Activated CD4-positive, alpha-beta T cell treated with anti-CD3 and anti-CD28 coated beads, Interleukin-2, amount 50 U/mL, for 1 hour (primary cell): ENCODE results near the gene GASK1A.
"Not testable (repeated sequence)": the region's sequence is repeated elsewhere in the genome, so short reads cannot be mapped to it uniquely, and the experiment has no call there.

Experiments
- DNase-seq: peaks from one replicate; pipeline ENCODE4 v3.0.0-alpha.2; 2020

Gene GASK1A

DNA sequence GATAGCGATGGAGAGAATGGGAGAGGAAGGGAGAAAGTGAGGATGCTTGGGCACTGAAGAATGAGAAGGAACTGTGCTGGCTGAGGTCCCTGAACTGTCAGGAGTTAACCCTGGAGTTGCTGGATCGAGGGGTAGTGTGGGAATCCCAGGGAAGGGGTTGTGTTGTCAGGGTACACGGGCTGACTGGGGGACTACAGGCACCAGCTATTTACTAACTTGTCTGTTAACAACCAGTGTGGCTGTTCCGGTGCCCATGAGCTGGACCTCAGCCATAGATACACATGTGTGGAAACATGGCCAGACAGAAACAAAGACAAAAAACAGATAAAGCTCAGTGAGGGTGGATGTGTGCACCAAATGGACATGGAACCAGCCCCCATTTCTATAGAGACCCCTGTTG is 55.1 kb downstream of the GASK1A start:
- DNase-seq = no peak

DNA sequence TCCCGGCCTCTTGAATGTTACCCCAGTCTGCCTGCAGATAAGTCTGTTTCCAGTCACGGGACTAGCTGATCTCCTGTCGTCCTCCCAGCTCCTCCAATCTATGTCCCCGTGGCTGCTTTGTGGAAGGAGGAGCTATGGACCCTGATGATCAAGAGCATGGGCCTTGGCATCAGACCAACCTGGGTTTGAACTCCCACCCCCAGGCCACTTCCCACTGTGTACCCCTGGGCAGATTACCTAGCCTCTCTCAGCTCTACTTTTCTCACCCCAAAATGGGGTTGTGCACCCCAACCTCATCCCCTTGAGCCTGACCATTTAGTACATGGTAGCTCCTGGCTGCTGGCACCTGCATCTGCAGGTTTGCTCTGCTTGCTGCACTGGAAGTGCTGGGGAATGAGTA is 55.8 kb downstream of the GASK1A start:
- DNase-seq = no peak

DNA sequence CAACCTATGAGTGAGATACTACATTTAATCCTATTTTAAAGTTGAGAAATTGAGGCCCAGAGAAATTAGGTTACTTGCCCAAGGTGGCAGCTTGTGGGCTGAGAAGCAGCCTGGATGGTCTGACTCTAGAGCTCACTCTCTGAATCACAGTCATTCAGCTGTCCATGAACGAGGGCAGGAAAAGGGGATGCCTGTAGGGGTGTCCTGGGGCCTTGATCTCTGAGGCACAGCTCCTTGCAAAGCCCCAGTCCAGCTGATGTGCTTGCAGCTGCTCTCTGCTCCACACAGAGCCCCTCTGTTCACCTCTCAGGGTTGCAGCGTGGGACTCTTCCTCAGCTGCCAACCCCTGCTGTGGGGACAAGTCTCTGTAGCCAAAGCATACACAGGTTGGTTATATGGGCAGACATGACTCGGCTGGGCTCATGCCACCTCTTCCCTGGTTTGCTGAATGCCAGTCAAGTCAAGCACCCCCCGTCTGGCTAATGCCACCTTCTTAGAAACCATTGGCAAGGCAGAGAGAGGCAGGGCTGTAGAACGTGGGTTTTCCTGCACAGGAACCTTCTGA is 56.8 kb downstream of the GASK1A start:
- no peak for DNase-seq

DNA sequence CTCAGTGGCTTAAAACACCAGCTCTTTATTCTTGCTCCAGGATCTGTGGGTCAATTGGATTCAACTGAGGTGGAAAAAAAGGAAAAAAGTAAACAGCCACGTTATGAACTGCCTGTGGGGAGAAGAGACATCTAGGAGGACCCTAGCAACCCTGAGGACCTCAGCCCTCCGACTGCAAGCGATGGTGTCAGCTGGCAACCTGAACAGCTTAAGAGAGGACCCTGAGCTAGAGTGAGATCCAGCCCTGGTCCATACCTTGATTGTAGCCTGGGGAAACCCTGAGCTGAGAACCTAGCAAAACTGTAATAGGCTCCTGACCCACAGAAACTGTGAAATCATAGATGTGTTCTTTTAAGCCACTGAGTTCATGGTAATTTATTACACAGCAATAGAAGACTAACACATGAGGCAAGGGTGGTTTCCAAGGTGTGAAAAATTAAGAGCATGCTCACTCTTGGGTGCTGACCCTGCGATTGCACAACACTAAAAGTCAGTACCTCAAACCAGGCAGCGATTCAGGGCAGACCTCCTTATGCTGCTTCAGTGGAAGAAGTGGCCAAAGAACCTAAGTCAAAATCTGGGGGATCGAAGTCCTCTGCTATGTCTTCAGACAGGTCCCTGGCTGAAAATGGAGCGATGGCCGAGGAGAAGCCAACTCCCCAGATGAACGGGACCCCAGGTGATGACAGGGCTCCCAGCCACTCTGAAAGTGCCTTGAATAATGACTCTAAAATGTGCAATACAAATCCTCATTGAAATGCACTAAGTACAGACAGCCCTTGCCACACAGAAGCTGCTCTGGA is 57.7 kb downstream of the GASK1A start:
- DNase-seq = no peak

DNA sequence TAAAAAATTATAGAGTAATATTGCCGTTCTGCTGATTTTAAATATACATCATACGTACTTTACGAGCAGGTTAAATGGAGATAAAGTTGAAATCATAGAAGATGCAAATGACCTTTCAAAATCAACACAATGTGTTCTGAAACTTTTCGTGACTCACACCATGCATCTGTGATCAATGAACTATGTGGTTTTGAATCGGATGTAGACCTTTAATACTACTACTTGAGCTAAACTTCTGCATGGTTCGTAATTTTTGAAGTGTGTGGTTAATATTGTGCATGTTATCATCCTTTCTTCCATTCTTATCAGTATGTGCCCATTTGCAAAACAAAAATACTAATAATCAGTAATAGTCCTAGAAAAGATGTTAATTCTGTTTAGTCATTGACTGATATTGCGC is 58.9 kb downstream of the GASK1A start:
- DNase-seq = no peak

DNA sequence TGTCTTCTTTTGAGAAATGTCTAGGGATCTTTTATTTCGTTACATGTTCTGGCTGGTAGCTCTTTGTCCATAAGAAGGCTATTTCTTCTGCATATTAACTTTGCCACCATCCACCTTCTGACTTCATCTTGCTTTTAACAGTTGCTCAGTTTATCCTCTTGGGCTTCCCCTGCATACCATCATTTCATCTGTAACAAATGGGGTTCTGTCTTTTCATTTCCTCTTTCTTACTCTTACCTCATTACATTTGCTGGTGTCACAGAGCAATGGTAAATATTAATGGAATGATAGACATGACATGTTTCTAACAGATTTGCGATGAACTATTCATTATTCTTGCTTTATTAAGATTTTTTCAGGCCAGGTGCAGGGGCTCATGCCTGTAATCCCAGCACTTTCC is 62.4 kb downstream of the GASK1A start:
- DNase-seq = no peak

DNA sequence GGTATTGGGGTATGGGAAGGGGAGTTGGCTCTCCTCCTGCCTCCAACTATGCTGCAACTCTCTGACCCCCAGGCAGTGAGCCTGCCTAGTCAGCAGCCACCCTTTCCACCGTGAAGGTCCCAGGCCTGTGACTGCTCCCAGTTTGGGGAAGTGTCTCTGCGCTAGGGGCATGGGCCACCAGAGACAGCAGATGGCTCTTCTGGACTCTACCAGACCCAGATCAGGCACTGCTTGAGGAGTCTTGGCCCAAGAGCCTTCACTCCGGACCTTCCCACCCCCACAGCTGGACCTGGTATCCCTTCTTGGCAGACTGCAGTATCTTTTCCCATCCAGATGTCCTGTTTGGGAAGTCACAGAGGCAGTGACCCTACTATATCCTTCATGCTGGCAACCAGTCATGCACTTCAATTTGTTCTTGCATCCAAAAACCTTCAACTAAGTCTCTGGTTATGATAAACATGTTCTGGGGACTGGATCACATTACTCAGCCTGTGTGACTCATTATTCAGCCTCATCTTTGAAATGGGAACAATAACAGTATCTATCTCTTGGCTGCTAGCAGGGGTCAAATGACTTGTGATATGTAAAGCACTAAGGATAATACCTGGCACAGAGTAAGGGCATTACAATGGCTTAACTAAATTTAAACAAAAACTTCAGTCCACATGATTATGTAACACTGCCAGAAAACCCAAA is 64.1 kb downstream of the GASK1A start:
- DNase-seq = no peak

DNA sequence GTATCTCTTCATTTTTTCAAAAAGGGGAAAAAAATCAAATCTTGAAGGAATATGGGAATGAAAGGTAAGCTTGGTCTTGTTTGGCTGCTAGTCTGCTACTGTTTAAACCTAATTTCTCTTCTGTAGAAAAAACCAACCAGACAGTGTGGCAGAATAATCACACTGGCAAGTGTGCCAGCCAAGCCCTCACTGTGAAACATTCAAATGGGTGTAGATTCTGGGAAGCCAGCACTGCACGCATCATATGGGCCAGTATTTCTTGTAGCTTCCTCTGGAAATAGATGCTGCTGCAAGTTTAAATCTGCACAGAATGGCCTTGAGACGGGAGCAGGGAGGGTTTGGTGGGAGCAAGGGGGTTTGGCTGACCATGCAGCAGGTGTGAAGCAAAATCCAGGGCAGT is 64.7 kb downstream of the GASK1A start:
- no peak for DNase-seq

DNA sequence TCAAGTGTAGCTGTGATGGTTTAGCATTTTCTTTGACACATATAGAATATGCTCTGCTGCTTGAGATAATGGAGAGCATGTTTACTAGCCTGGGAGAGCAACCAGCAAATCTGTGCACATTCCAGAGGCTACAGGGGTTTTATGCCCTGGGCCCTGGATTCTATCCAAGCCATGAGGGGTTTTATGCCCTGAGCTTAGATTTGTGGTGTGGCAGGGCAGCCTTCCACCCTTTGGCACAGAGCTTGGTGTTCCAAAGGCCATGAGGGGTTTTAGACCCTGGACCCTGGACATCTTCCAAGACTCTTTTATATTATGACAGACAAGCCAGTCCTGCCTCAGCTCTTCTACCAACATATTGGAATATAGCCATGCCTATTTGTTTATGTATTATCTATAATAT is 66.0 kb downstream of the GASK1A start:
- not testable (repeated sequence) for DNase-seq

DNA sequence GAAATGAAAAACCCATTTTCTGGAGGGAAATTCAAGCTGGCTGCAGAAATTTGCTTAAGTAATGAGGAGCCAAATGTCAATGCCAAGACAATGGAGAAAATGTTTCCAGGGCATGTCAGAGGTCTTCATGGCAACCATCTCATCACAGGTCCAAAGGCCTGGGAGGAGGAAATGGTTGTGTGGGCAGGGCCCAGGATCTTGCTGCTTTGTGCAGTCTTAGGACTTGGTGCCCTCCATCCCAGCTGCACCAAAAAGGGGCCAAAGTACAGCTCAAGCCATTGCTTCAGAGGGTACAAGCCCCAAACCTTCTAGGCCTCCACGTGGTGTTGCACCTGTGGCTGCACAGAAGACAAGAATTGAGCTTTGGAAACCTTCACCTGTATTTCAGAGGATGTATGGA is 67.5 kb downstream of the GASK1A start:
- DNase-seq = no peak

DNA sequence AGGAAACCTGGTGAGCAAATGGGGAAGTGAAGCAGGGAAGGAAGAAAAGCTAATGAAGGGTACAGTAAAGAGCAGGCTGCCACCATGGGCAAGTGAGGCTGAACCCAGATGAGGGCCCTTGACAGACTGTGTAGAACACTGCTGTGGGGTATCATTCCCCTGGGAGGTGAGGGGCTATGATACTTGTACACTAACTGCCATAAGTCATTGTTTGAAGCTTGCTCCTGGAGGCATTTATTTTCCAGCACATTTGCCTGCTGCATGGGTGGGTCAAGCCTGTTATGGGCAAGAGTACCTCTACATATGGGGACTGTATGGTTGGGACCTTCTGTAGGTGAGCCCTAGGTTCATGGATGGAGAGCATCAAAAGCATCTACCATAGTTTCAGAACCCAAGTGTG is 69.4 kb downstream of the GASK1A start:
- no peak for DNase-seq

DNA sequence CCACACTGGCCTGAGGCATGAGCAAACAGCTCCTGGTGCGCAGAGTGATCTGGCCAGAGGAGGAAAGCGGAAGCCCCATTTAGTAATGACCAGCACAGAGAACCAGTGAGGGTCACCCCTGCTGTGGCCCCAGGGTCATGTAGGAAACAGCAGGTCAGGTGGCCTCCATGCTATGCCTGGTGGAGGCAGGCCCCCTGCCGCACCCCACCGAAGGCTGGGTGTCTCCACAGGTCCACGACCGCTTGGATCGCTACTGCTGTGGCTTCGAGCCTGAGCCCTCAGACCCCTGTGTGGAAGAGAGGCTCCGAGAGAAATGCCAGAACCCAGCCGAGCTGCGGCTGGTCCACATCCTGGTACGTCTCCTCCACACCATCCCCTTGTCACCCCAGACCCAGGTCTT is 74.2 kb downstream of the GASK1A start:
- DNase-seq = no peak

DNA sequence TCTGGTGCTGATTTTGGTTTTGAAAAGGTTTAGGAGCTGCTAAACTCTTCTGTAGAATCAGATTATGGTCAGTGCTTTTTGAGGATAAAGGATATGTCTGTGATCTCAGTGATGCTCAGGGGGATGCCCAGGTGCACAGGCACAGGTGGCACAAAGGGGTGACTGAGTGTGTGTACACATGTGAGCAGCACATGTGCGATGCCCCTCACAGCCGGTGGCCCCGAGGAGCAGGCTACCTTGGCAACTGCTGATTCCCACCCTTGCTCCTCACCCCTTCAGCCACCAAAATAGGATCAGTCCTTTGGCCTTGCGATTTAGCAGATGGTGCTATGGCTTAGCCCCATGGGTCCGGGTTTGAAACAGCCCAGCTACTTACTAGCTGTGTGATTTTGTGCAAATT is 75.6 kb downstream of the GASK1A start:
- no peak for DNase-seq

DNA sequence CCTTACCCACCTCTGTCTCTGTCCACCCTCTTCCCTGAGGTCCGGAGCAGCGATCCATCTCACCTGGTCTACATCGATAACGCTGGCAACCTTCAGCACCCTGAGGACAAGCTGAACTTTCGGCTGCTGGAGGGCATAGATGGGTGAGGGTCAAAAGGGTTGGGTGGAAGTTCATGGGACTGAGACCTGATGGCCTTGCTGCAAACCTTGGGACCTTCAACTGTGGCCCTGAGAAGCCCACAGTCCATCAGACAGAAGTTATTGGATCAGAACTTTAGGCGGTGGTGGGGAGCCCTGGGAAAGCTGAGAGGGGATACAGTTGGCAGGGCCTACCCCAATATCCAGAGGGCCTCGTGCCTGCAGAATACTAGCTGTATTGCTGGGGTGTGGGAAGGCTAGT is 76.3 kb downstream of the GASK1A start:
- DNase-seq = no peak

DNA sequence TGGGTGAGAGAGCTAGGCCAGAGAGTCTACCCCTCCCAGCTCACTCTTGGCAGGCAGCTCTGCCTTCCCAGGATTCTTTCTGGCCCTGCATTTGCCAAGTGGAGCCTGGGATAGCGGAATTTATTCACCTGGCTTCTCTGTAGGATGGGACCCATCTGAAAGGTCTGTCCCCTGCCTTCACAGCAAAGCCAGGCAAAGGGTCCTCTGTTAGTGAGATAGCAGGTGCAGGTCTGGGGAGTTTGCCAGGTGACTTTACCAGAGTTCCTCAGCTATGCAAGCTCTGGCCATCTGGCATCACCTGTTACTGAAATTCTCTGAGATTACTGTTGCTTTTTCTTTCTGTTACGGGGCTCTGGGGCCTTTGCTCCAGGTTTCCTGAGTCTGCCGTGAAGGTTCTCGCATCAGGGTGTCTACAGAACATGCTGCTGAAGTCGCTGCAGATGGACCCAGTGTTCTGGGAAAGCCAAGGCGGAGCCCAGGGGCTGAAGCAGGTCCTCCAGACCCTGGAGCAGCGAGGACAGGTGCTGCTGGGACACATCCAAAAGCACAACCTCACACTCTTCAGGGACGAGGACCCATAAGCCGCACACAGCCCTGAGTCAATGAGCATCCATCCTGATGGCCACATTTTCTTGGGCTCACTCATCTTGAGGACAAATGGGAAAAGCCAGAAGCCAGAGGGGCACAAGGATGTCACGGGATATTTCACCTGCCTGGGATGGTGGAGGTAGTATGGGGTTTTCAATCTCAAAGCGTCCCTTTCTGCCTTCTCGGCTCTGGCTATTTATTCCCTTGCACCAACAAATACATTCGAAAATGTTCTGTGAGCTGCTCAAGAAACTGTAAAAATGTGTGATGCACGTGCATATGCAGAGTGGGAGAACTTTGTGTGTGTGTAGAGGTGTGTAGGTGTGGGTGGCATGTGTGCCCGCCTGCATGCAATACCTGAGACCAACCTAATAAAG is 77.0 kb downstream of the GASK1A start:
- DNase-seq = no peak

DNA sequence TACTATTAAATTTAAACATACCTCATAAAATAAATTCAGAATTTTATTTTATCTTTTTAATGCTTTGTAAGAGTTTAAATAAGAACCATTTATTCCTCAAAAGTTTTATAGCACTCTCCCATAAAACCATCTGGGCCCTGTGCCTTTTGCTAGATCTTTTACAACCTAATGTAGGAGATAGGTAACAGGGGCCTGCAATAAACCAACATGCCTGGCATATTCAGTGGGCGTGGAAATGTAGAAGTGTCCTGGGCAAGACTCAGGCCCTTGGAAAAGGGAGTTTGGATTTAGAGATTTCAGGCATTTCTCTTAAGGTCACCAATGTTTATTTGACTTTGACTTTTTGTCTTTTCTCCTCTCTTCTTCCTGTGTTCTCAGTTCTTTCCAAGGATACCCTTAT is 80.3 kb downstream of the GASK1A start:
- no peak for DNase-seq

DNA sequence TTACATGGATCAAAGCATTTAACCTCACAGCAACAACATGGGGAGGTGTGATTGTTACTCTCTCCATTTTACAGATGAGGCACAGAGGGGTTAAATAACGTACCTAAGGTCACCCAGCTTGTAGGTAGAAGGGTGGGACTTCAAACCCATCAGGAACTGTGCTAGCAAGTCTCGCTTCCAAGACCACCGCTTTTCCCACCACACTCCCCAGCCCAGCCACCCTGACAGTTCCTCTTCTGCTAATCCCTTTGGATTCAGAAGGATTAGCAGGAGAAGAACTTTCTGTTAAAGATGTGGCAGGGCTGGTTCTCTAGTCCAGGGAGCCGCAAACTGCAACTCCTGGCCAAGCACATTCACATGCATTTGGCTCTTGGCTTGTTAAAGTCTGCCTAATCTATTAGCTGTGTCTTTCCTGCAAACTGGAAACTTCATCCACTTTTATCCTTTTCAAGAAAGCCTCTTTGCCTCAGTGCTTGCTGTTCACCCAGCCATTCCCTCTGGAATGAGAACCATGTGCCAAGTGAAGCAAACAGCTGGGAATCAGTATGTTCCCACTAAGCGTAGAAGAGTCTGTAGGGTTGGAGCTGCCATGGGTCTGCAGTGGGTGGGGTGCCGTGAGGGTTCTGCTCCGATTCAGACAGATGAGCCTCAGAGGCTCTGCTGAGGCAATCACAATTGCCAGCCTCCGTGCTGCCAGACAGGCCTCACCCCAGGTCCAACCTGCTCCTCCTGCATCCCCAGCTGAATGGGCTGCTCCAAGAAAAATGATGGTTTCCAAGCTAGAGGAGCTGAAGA is 82.2 kb downstream of the GASK1A start:
- no peak for DNase-seq

DNA sequence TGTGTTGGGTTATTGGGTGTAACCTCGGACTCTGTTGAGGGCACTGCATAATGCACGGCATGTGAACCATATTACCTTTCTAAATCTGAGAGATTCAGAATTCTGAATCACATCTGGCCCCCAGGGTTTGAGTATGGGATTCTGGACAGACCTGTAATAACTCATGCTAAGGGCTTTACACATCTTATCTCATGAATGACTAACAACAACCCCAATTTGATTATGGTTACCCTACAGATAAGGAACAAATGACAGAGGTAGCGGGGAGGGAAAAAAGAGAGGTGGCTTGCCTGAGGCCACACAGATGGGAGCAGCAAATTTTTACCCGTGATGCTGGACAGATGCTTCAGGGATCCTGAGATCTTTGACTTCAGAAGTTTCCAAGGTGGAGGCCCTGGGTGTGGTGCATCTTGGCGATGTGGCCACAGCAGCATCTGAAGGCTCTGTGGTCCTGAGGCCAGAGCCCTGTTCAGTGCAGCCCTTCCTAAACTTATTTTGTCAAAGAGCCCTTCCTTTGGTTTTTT is 83.0 kb downstream of the GASK1A start:
- DNase-seq = no peak

DNA sequence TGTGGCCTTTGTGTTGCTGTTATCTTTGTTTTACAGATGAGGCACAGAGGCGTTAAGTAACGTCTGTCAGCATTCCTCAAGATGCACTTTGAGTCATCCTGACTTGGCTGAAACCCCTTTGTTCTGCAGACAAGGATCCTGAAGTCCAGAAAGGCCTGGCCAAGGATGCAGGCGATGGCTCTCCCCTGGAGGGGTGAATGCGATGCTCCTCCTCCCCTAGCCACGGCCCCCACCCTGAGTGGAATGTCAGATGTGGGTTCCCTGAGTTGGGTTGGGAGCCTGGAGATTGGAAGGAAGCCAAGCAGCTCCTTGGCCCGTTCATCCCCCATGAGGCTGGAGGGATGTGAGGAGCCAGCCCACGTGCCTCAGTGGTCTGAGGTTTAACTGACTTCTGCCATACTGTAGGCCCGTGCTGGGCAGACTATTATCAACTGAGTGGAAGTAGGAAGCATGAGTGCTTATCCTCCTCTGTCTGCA is 83.5 kb downstream of the GASK1A start:
- no peak for DNase-seq

DNA sequence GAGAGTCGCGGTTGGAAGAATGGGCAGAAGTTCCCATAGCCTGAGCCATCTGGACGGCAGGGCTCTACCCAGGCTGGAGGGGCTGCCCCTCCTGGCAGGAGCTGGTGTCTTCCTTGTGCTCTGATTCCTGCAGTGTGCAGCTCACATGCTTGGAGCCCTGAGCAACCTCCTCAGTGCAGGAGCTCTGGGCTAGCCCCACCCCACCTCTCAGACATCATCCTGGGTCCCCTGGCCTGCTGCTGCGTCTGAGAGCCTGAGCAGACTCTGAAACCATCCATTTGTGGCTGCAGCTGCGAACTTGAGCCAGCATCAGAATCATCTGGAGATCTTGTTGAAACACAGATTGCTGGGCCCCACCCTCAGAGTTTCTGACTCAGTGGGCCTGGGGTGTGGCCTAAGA is 84.0 kb downstream of the GASK1A start:
- DNase-seq = no peak

DNA sequence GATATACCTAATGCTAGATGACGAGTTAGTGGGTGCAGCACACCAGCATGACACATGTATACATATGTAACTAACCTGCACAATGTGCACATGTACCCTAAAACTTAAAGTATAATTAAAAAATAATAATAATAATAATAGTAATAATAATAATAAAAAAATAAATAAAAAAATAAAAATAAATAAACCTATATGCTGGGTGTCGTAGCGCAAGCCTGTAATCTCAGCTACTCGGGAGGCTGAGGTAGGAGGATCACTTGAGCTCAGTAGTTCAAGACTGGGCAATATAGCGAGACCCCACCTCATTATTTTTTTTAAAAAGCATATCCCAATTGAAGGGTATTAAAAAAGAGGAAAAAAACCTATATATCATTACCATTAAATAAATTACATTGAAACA is 91.6 kb downstream of the GASK1A start:
- DNase-seq = not testable (repeated sequence)
